Measurements from ENCODE around the gene TP53I11.
A peak's percentile ranks its signal among the peaks of the same experiment; 100 is the strongest.

The TP53I11 gene, protein sequence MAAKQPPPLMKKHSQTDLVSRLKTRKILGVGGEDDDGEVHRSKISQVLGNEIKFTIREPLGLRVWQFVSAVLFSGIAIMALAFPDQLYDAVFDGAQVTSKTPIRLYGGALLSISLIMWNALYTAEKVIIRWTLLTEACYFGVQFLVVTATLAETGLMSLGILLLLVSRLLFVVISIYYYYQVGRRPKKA

DNA sequence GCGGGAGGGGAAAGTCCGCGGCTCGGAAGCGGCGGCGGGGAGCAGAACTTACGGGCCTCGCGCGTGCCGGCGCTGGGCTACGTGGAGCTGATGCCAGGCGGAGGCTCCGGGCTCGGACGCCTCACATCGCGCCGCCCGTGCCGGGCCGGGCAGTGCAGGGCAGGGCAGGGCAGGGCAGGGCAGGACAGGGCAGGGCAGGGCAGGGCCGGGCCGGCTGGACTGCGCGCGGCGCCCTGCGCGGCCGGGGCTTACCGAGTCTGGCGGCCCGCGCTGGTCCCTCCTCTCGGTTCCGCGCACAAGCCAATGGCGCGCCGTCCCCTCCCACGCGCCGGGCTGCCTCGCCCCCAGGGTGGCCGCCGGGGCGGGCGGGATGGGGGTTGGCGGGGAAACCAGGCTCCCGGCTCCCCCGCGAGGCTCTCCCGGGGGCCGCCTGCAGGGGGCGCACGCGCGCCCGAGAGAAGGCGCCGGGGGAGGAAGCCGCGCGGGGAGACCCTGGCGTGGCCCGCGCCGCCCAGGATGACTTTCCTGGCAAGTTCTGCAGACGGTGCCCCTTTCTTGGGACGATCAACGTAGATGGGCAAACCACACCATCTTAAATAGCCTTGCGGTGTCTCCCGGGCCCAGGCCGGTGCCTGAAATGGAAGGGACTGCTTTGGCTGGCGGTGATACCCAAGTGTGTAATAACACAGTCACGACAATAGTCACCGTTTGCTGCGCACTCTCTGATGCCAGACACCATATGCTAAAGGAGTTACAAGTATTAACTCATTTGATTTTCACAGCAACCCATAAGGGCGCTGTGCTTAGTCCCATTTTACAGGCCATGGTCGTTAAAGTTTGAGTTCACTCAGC, at the start of gene TP53I11:
TSS of gene TP53I11 (minus strand) at position 259 of the 852 bp plus-strand sequence. CDS start 12,548 bp downstream, outside the sequence.
- DNase-seq, result peak; percentile 45

DNA sequence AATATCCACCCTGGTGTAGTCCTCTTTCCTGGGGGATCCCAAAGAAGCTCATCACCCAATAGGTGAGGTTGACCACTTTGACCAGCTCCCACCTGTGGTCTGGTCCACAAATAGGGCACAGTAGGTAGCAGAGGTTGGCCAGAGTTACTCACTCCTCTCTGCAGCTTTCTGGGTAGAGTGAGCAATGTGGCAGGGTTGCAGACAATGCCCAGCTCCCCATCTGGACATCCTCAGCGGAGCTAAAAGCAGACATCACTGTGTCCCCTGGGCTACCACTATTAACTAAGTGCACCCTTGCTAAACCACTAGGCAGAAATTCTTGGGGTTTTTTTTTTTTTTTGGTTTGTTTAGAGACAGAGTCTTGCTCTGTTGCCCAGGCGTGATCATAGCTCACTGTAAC, 48.4 kb upstream of the TP53I11 start:
- no peak for DNase-seq

DNA sequence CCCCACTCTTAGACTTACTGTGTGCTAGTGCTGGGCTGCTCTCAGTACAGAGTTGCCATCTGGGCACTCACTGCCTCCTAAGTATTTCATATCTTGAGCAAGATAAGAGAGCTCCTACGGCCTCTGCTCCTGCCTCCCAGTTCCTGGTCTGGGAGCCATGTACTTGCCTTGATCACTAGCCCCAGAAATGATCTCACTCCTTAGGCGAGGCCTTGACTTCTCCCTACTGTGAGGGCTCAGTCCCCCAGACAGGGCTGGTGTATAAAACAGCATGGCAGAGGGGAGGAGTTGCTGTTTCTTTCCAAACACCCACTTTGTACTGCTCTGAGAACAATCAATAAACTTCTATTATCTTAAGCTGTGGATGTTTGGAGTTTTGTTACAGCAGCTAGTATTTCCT, 47.4 kb upstream of the TP53I11 start:
- DNase-seq, result no peak

DNA sequence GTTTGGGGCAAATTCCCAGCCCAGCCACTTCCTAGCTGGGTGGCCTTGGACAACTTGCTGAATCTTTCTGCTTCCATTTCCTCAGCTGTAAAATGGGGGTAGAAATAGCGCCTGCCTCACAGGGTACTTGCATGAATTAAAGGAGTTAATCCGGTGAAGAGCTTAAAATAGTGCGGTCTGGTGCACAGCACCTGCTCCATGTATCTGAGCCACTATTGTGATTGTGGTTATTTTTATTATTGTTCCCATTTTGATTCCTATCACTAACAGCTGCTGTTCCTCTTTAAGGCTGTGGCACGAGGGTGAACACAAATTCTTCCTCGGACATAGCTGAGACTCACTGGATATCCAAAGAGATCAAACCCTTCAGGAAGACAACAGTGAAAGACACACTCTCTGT, 46.9 kb upstream of the TP53I11 start:
- no peak for DNase-seq

DNA sequence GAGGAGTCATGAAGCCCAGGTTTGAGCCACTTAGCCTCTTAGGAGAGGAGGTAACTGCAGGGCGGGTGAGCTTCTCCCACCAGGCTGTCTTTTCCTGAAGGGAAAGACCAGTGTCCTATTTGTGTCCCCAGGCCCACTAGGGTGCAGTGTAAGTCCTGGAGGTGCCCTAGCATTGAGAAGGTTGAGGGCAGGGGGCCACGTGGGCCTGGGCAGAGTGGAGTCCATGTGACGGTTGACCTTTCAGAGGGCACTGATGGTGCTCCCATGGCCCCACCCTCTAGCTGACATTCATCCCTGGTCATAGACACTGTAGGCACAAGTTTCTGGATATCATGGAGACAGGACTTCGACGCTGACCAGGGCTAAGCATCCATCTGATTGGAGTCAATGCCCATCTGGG, 44.1 kb upstream of the TP53I11 start:
- DNase-seq, result no peak

DNA sequence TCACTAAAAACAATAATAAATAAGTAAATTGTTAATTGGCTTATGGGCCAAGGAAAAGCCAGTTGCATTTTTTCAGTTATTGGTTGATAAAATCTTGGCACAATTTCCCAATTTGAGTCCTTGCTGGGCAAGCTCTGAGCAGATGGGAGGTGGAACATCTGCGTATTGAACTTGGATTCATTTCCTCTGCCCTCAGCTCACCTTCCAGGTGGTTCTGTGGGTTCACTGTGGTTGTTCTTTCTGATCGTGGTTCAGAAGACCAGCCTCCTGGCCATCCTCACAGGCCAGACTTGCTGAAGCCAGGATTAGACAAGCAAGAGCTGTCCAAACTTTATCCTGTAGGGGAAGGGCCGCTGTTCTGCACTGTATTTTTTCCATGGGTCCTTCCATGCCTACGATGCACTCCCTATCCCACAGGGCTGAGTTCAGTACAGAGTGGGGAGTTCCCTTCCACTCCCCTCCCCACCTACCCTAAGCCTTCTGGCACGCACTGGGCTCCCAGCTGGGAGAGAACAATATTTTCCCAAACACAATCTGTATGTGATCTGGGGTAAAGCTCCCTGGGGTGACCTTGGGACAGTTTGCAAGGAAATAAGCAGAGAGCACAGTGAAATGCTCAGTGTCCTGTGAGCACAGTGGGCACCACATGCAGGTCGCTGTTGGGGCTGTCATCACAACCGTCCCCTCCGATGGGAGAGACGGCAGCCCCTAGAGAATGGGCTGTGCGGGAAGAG, 43.5 kb upstream of the TP53I11 start:
- no peak for DNase-seq

DNA sequence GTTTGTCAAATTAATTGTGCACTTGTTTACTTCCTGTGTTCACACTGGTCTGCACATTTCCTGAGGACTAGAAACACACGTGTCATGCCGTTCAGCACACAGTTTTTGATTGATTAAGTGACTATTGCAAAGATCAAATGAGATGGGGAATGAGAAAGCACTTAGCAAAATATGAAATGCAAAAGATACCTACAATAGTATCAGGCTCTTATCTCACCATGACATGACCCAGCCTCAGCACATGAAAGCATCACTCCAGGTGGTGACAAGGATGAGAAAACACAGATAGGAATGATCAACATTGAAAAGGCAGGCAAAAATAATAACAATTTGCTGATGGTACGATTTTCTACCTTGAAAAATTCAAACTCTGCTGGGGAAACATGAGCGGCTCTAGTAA, 42.1 kb upstream of the TP53I11 start:
- DNase-seq, result no peak

DNA sequence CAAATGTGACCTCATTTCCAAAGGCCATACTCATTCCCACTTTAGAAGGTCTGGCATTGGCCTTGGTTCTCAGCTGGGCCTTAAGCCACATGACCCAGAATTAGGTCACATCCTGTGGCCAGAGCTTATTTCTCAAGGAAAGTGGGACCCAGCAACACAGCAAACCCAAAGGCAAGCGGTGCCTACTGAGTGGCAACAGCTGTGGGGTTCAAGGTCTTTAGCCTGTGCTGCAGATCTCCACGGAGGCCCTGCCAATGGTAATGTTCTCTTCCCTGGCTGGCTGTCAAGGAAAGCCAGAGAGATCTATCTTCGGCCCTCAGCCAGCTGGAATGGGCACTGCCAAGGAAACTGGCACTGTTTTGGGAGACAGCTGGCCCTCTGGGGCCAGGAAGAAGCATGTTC, 41.5 kb upstream of the TP53I11 start:
- no peak for DNase-seq

DNA sequence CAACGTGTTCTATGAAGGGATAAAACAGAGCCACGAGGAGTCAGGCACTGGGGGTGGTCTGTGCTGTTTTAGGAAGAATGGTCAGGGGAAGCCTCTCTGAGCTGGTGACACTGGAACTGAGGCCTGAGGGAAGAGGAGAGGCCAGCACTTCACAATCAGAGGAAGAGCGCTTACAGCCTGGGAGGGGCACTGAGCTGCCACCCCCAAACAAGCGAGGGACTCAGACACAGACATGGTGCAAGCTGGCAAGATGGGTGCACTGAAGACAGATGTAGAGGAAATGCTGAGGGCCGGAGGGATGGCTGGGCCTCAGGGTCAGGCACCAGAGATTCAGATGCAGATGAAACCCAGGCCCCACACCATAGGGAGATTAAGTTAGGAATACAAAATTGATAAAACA, 40.0 kb upstream of the TP53I11 start:
- DNase-seq, result no peak

DNA sequence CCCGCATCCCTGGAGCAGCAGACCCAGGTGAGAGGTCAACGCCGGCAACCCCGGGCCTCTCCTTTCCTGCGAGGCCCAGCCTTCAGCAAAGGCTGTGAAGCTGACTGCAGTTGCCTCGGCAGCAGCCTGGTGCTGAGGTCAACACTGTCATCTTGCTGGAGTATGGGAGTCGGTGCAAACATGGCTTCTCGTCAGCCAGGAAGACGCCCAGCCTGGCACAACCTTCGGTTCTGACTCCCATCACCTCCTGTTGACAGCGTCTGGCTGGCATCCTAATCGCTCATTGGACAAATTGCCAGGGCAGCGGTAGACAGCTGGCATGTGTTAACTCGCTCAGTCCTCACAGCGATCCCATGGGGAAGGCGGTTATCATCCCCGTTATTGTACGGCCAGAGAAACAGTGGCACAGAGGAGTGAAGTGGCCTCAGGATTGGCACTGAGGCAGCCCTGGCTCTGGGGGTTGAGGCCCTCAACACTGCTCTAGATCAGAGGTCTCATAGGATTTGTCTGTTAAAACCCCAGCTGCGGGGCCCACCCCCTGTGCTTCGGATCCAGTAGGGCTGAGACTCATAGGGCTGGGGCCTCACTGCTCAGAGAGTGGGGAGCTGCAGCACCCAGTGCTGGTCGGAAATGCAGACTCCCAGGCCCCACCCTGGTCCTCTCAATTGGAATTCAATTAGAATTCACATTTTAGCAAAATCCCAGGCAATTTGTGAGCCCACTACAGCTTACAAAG, 39.3 kb upstream of the TP53I11 start:
- DNase-seq, result no peak

DNA sequence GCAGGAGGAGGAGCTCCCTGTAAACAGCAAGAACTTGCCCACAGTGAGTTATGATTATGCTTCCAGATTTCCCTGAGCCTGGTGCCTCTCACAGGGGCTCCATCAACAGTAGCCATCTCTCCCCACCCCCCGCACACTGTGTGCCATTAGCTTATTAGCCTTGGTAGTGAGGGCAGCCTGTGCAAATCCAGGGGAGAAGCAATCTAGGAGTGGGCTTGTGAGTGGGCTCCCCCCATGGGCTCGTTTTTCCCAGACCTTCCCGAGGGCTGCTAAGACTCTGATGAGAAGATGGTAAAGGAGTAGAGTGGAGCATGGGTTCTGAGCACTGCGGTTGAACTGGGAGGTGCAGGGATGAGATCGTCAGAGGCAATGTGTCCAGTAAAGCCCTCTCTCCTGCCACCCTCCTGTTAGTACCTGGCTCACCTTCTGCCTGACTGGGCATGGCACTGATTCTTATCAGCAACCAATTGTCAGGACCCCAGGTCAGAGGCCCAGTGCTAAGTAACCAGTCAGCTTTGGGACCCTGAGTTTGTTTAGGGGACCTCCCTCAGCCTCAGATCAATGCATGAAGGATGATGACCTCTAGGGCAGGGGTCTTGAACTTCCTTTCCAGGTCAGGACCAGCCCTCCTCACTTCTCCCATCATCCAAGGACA, 38.4 kb upstream of the TP53I11 start:
- no peak for DNase-seq

DNA sequence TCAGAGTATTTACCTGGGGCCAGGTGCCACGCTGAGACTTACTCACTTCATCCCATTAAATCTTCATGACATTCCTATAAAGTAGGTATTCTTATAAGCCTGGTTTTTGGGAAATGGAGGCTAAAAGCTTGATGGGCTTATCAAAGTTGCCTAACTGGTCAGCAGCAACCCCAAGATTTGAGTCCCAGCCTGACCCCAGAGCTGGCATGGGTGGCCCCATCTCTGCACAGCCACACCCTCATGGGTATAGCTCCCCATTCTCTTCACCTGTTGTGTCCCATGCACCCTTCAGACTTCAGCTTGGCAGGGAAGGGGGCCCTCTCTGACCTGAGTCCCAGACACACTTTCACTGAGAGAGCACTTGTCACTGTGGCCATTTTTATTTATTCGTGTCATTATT, 37.4 kb upstream of the TP53I11 start:
- no peak for DNase-seq

DNA sequence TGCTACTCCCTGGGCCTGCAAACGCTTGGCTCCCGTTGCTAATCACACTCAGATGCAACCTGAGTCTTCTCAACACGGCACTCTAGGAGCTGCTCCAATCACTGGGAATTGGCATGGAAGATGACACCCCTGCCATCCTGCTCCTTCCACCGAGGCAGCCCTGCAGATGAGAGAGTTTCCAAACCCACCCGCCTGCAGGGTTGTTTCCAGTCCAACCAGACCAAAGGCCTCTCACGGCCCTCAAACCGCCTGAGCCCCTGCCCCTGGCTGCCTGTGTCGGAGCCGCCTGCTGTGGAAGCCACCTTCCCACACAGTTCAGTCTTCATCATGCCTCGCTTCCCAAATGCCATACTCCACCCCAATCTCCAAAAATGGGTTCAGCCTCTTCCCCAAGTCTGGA, 36.8 kb upstream of the TP53I11 start:
- DNase-seq, result no peak

DNA sequence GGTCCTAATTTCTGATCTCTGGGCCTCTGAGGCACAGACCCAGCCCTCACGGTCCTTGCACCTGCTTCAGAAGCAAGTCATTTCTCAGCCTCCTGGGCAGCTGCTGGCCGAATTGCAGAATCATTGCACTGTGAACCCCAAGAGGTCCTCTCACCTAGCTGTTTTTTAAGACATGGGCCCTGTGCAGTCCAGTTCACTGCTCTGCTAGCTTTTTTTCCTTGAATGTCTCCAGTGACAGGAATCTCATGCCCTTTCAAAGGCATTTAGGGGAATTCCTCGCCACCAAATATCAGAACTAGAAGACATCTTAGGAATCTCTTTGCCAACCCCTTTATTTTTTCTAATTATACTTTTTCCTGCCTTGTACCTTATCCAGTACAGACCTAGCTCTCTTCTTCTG, 35.6 kb upstream of the TP53I11 start:
- no peak for DNase-seq

DNA sequence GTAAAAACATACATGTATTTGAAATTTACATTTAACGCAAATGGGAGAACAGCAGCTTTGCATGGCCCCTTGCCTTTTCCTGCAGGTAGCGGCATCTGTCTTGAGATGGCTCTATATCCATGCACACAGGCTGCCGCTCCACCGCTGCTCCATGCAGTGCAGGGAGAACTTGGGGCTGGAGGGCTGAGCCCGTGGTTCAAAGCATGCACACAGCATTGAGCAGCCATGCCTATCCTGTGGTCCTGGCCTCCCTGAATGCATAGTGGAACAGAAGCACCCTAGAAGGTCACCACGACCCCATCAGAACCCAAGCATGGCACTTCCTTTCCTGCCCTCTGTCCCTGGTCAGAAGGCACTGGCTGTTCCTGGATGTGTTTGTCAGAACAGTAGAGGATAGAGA, 35.0 kb upstream of the TP53I11 start:
- DNase-seq, result no peak

DNA sequence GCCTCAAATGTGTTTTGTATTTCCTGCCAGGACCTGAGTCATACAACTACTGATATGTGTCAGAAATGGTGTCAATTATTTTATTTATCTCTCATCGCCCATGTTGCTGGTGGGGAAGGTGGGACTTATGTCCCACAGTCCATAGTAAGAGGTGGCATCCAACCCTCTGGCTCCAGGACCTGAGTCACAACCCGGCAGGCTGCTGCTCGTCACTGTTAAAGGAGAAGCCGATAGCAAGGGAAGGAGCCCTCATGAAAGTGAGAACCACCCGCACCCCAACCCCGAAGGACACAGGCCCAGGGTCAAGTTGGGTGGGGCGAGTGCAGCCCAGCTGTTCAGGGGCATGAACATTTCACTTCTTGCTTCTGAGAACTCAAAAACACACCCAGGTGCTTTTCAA, 33.1 kb upstream of the TP53I11 start:
- no peak for DNase-seq

DNA sequence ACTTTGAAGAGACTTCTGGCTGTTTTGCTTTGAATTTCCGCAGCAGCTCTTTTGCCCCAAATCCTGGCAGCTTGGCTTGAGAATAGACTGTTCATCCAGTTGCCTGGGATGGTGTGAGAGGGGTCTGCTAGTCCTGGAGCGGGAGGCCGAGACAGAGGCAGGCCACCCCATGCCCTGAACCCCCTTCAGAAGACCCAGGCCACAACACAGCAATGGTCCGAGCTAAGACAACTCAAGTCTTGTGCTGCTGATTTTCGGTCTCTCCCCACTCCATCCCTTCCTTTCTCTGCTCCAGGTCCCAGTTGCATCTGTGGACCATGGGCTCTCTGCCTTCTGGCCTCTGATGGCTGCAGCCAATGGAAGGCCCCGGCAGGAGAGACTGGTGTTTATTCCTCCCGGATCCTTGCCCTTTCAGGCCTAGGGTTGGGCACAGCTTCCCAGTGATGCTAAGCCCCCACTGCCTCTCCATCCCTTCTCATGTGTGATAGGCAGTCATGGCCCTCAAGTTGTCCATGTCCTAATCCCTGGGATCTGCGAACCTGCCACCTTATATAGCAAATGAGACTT, 31.9 kb upstream of the TP53I11 start:
- DNase-seq, result no peak

DNA sequence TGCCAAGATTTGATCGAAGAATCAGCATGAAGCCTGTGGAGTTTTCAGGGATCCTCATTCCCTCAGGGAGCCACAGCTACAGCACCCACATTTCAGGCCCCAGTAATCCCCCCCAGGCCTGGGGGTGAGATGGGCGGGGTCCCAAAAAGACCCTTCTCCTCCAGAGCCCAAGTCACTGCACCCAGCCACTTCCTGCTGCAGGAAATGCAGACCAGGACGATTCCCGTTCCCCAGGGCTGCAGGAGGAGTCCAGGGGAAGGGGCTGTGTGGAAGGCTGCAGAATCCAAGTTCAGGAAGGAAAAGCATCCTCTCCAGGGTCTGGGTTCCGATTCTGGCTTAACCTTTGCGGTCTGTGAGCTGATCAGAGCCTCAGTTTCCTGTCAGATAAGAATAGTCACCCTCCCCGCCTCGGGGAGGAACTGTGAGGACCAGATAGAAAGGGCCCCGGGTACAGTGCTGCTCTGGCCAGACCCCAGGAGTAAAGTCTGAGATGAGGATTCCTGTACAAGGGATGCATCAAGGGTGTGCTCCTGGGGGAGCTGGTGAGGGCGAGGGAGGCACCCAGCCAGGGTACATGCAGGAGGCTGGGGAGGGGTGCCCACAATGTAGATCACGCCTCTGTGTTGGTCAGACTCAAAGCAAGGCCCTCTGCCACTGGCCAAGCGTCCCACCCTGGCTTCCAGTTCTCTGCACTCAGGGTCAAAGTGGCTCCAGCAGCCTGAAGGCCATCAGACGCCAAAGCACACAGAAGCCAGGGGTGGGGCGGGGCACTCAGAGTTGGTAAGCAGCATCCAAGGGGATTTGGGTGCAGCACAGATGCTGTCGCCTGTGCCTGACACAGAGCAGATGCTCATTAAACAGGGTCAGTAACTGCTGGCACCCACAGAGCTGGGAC, 30.1 kb upstream of the TP53I11 start:
- no peak for DNase-seq

DNA sequence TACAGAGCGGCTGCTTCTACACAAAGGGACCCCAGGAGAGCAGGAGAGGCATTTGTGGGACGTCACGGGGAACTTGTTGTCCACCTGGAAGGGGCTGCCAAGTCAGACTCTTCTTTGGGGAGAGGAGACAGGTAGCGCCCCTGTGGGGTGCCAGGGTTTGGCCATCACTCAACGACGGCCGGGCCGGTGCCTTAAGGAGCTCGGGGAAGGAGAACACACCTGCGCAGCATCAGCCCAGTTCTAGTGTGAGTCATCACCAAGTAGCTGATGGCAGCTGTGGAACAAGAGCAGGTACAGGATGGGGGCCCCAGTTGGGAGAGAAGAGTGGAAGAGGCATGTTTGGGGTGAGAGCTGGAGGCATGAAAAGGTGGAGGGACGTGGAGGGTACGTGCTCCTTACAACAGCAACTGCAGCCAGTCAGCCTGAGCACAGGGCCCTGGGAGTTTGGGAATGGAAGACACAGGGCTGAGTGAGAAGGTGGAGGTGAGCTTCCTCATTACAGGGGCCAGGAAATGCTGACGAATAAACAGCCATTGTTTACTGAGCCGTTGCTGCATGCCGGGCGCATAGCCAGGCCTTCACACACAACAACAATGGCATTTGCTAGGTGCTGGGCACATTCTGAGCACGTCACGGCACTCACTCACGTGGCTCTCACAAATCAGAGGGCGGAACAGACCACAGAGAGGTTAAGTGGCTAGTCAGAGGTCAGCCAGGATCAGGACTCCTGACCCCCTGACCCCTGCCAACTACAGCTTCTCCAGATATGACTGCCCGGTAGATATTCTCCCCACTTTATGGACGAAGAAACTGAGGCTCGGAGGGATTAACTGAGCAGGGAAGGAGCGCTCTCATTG, 29.1 kb upstream of the TP53I11 start:
- DNase-seq, result no peak

DNA sequence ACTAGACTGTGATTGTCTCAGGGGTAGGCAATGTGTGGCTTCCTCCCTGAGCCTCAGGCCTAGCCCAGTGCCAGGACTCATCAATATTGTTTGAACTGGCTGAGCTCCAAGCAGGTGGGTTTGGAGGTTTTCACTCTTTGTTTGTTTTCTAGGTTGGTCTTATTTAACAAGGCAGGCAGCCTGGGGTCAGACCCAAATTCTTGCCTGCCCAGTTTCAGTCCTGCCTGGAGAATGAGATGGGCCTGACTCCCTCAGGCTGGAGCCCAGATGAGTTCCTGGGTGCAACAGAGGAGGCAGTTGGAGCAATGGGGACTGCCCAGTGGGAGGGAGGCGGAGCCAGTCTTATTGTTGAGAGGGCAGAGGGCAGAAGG, 28.3 kb upstream of the TP53I11 start:
- DNase-seq, result no peak
